Gastroesophageal sphincter (tissue), 3 donors: ENCODE data around the gene PTPRD.

Source experiments
- CTCF ChIP-seq, 4 experiments: fragments of 200-600 bp in 2 of 4; fragments of 450-650 bp in 2 of 4; sonication (generic) in 1 of 4; IDR thresholded peaks; one replicate each; pipeline ENCODE4 v1.5.1; 2017 to 2019; ENCODE audit warnings: antibody characterized with exemption in 4 of 4, mild to moderate bottlenecking in 2 of 4, moderate library complexity in 2 of 4
- EP300 ChIP-seq: sonication (generic); formaldehyde crosslinking; IDR thresholded peaks from one replicate; pipeline ENCODE4 v1.6.1; 2017; ENCODE audit warnings: antibody characterized with exemption, mild to moderate bottlenecking
- POLR2A ChIP-seq, 2 donors: fragments of 450-650 bp; IDR thresholded peaks; one replicate each; pipeline ENCODE4 v1.6.1; 2017; ENCODE audit warnings: antibody characterized with exemption in 2 of 2, mild to moderate bottlenecking in 2 of 2, moderate library complexity in 1 of 2
- POLR2AphosphoS5 ChIP-seq: sonication (generic); formaldehyde crosslinking; IDR thresholded peaks from one replicate; pipeline ENCODE4 v1.6.1; 2017; ENCODE audit warnings: antibody characterized with exemption

GRCh38 chr9:10041726-10042229 is 571.0 kb downstream of the PTPRD start:
- no peak for TF ChIP-seq CTCF (IDR thresholded peaks at IDR 0.05)
- no peak for TF ChIP-seq POLR2A (IDR thresholded peaks at IDR 0.05)
- TF ChIP-seq POLR2AphosphoS5 = no peak
- no peak for TF ChIP-seq EP300
